WTC11 (cell line): Measurements from ENCODE around the gene DENND1C.

Source experiments
- ATF6 ChIP-seq: sonication (generic); formaldehyde crosslinking; IDR thresholded peaks from 2 replicates; pipeline ENCODE4 v1.8.1; 2023; ENCODE audit warnings: mild to moderate bottlenecking, missing genetic modification reagents
- CTCF ChIP-seq: fragments of 200-600 bp; IDR thresholded peaks from 2 replicates; pipeline ENCODE4 v1.8.0; 2022; ENCODE audit warnings: antibody characterized with exemption
- E2F5 ChIP-seq: sonication (generic); formaldehyde crosslinking; IDR thresholded peaks from 2 replicates; pipeline ENCODE4 v1.8.1; 2022; ENCODE audit warnings: mild to moderate bottlenecking, moderate library complexity, missing genetic modification reagents
- GABPB1 ChIP-seq: sonication (generic); formaldehyde crosslinking; IDR thresholded peaks from 2 replicates; pipeline ENCODE4 v1.8.1; 2023; ENCODE audit warnings: mild to moderate bottlenecking, missing genetic modification reagents
- JUN ChIP-seq: sonication (generic); formaldehyde crosslinking; IDR thresholded peaks from 2 replicates; pipeline ENCODE4 v1.8.0; 2023; ENCODE audit warnings: mild to moderate bottlenecking, missing genetic modification reagents
- MAX ChIP-seq: sonication (generic); formaldehyde crosslinking; IDR thresholded peaks from 2 replicates; pipeline ENCODE4 v1.8.0; 2022; ENCODE audit warnings: mild to moderate bottlenecking, missing genetic modification reagents
- TEAD4 ChIP-seq: sonication (generic); formaldehyde crosslinking; IDR thresholded peaks from 2 replicates; pipeline ENCODE4 v1.8.0; 2022; ENCODE audit warnings: mild to moderate bottlenecking, missing genetic modification reagents
- USF1 ChIP-seq: sonication (generic); formaldehyde crosslinking; IDR thresholded peaks from 2 replicates; pipeline ENCODE4 v1.8.0; 2022; ENCODE audit warnings: mild to moderate bottlenecking, missing genetic modification reagents
- ZBTB21 ChIP-seq: sonication (generic); formaldehyde crosslinking; IDR thresholded peaks from 2 replicates; pipeline ENCODE4 v1.8.1; 2023; ENCODE audit warnings: mild to moderate bottlenecking, missing genetic modification reagents, borderline replicate concordance
- ZNF232 ChIP-seq: sonication (generic); formaldehyde crosslinking; IDR thresholded peaks from 2 replicates; pipeline ENCODE4 v1.8.0; 2022; ENCODE audit warnings: mild to moderate bottlenecking, missing genetic modification reagents

- TF ChIP-seq ATF6 (no peak), ZNF232 (no peak), JUN (CRISPR knock-in tag) (no peak), E2F5 (CRISPR knock-in tag) (no peak), CTCF (no peak), TEAD4 (CRISPR knock-in tag) (no peak), GABPB1 (no peak), MAX (no peak), ZBTB21 (no peak), USF1 (CRISPR knock-in tag) (no peak)
Observed at GRCh38 chr19:6459262-6460098, 22.1 kb downstream of the DENND1C start, which contains the start of gene SLC25A23.
